ENCODE results near the gene PTK6.

- no peak for TF ChIP-seq EZH2 (IDR thresholded peaks at IDR 0.05)
- no peak for TF ChIP-seq POLR2A (IDR thresholded peaks at IDR 0.05; ENCODE audit: borderline replicate concordance, extremely low read depth, insufficient read depth, insufficient read length)
- no peak; the same call in 1 of the 2 replicates for TF ChIP-seq POLR2AphosphoS5 (IDR thresholded peaks at IDR 0.05; ENCODE audit: low read depth, low read length)
Measured at GRCh38 chr20:63525185-63525584, 12.0 kb downstream of the PTK6 start.

Data from HCT116 (cell line).